Spleen (tissue), 7 donors: Measurements from ENCODE around the gene TFB2M.

Experiments used
- POLR2A ChIP-seq, 3 donors: fragments of 450-650 bp; IDR thresholded peaks; one replicate each; pipeline ENCODE4 v1.5.1; 2017; ENCODE audit warnings: antibody characterized with exemption in 3 of 3, mild to moderate bottlenecking in 1 of 3
- POLR2AphosphoS5 ChIP-seq, 3 donors: sonication (generic); formaldehyde crosslinking; IDR thresholded peaks; one replicate each; pipeline ENCODE4 v1.5.1; 2017; ENCODE audit warnings: antibody characterized with exemption in 3 of 3
- TF ChIP-seq, protein P1 (sequence below), 11 experiments: fragments of 200-600 bp in 7 of 11; fragments of 450-650 bp in 4 of 11; sonication (generic) in 4 of 11; IDR thresholded peaks in 8 of 11; conservative IDR thresholded peaks in 3 of 11; 1 replicate in 7 of 11; 2 replicates in 4 of 11; pipeline versions ENCODE4 v1.4.0 to v1.8.0; 2016 to 2021; ENCODE audit warnings: antibody characterized with exemption in 11 of 11, inconsistent platforms in 4 of 11, mild to moderate bottlenecking in 1 of 11
- donor health status: DM: no; HTN: no; CAD: no; lungs with moderate emphysema.
- donor health status: DM: no; HTN: no; CAD: no.
- donor health status: DM: no; HTN: no; CAD: no.

DNA sequence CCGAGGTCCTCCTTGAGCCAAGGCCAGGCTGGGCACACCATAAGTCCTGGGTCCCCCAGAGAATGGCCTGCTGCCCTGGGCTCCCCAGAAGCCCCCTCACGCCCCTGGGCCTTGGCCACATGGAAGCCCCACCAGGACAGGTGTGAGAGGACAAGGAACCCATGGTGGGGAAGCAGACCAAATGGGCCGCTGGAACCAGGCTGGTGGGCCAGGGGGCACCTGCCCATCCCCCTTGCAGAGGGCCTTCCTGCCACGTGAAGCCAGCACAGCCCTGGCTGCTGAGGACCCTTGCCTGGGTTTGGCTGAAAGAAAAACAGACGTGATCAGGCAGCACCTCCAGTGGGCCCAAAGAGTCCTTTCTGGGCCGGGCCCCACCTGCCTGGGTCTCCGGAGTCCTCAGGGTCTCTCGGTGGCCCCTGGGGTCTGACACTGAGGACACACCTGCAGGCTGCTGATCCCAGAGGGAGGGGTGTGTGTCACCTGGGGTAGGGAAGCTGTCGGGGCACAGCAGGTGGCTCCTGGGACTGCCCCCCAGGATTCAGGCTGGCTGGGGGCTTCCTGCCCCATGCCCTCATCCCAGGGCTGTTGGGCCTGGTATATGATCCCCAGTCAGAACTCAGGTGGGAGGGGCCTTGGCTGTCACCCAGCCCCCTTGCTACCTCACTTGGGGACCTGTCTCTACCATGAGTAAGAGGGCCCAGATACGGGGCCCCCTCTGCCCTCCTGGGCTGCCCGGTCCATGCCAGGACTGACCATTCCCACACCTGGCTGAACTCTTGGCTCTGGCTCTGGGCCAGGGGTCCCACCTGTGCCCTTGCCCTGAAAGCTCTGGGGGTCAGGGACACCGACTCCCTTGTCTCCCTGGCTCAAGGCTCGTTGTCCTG, 55.7 kb downstream of the TFB2M start:
- TF ChIP-seq POLR2A (IDR thresholded peaks at IDR 0.05) (no peak), POLR2AphosphoS5 (IDR thresholded peaks at IDR 0.05) (no peak)
- TF ChIP-seq, protein P1, sequence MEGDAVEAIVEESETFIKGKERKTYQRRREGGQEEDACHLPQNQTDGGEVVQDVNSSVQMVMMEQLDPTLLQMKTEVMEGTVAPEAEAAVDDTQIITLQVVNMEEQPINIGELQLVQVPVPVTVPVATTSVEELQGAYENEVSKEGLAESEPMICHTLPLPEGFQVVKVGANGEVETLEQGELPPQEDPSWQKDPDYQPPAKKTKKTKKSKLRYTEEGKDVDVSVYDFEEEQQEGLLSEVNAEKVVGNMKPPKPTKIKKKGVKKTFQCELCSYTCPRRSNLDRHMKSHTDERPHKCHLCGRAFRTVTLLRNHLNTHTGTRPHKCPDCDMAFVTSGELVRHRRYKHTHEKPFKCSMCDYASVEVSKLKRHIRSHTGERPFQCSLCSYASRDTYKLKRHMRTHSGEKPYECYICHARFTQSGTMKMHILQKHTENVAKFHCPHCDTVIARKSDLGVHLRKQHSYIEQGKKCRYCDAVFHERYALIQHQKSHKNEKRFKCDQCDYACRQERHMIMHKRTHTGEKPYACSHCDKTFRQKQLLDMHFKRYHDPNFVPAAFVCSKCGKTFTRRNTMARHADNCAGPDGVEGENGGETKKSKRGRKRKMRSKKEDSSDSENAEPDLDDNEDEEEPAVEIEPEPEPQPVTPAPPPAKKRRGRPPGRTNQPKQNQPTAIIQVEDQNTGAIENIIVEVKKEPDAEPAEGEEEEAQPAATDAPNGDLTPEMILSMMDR (IDR thresholded peaks at IDR 0.05 in 8 of 11, conservative IDR thresholded peaks at IDR 0.05 in 3 of 11), result no peak
